ENCODE measurements around the gene TIPARP.

DNA sequence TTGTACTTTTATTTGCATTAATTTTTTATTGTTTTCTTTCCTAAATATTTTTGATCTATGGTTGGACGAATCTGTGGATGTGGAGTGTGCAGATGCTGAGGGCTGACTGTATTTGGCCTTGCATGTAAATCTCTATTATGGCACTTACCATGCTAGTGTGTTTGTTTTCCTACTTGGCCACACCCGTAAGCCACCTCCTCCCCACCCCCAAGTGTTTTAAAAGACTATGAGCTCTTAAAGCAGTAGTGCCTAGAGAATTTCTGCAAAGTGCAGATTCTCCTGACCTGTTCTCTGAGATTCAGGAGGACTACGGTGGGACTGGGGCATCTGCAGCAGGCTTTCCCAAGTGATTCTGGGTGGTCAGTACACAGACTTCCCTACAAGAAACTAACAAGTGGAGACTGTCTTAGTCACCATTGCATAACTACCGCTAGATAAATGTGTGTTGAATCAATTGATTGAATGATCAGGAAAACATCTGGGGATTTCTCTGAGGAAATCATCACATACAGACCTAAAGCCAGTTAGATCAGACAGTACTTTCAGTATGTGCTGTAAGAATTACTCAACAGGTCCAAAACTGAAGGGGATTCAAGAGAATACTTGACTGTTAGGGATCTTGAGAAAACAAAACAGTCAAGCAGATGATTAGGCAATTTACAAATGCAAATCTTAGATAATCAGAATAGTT is 6.2 kb upstream of the TIPARP start:
- TF ChIP-seq POLR2A (IDR thresholded peaks at IDR 0.05; ENCODE audit: low read depth), result no peak
- TF ChIP-seq, protein P1, sequence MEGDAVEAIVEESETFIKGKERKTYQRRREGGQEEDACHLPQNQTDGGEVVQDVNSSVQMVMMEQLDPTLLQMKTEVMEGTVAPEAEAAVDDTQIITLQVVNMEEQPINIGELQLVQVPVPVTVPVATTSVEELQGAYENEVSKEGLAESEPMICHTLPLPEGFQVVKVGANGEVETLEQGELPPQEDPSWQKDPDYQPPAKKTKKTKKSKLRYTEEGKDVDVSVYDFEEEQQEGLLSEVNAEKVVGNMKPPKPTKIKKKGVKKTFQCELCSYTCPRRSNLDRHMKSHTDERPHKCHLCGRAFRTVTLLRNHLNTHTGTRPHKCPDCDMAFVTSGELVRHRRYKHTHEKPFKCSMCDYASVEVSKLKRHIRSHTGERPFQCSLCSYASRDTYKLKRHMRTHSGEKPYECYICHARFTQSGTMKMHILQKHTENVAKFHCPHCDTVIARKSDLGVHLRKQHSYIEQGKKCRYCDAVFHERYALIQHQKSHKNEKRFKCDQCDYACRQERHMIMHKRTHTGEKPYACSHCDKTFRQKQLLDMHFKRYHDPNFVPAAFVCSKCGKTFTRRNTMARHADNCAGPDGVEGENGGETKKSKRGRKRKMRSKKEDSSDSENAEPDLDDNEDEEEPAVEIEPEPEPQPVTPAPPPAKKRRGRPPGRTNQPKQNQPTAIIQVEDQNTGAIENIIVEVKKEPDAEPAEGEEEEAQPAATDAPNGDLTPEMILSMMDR (IDR thresholded peaks at IDR 0.05), result no peak

All from esophagus muscularis mucosa (tissue), 3 donors.